ENCODE measurements around the gene ATG2B.
"Not testable (repeated sequence)": the region's sequence is repeated elsewhere in the genome, so short reads cannot be mapped to it uniquely, and the experiment has no call there.

Gene ATG2B

GRCh38 chr14:96380735-96381134 lies 17.6 kb upstream of the ATG2B start:
- no peak for DNase-seq (ENCODE audit: low read depth, low spot score)

GRCh38 chr14:96376093-96376492 lies 13.0 kb upstream of the ATG2B start:
- DNase-seq (ENCODE audit: low read depth, low spot score), result no peak

GRCh38 chr14:96373538-96373937 lies 10.4 kb upstream of the ATG2B start:
- no peak for DNase-seq (ENCODE audit: low read depth, low spot score)

GRCh38 chr14:96370528-96370927 lies 7.4 kb upstream of the ATG2B start:
- DNase-seq (ENCODE audit: low read depth, low spot score), result no peak

- DNase-seq (ENCODE audit: low read depth, low spot score), result peak; percentile 23
Measured at GRCh38 chr14:96368534-96368933, 5.4 kb upstream of the ATG2B start.

GRCh38 chr14:96364962-96365361 lies 1.8 kb upstream of the ATG2B start:
- no peak for DNase-seq (ENCODE audit: low read depth, low spot score)

GRCh38 chr14:96363751-96364336 lies 703 bp upstream of the ATG2B start:
- DNase-seq (ENCODE audit: low read depth, low spot score), result peak; percentile 69

GRCh38 chr14:96362071-96362964 lies 823 bp downstream of the ATG2B start:
- DNase-seq (ENCODE audit: low read depth, low spot score), result peak; percentile 26

GRCh38 chr14:96359959-96360358 lies 3.2 kb downstream of the ATG2B start:
- DNase-seq (ENCODE audit: low read depth, low spot score), result no peak

GRCh38 chr14:96357216-96357615 lies 5.9 kb downstream of the ATG2B start:
- no peak for DNase-seq (ENCODE audit: low read depth, low spot score)

GRCh38 chr14:96354246-96354645 lies 8.9 kb downstream of the ATG2B start:
- DNase-seq (ENCODE audit: low read depth, low spot score), result no peak

GRCh38 chr14:96352708-96353107 lies 10.4 kb downstream of the ATG2B start:
- no peak for DNase-seq (ENCODE audit: low read depth, low spot score)

GRCh38 chr14:96351986-96352385 lies 11.2 kb downstream of the ATG2B start:
- no peak for DNase-seq (ENCODE audit: low read depth, low spot score)

- DNase-seq (ENCODE audit: low read depth, low spot score), result peak; percentile 54
Measured at GRCh38 chr14:96349286-96350075, 13.7 kb downstream of the ATG2B start.

GRCh38 chr14:96347957-96348356 lies 15.2 kb downstream of the ATG2B start:
- DNase-seq (ENCODE audit: low read depth, low spot score), result not testable (repeated sequence)

GRCh38 chr14:96345669-96346068 lies 17.5 kb downstream of the ATG2B start:
- DNase-seq (ENCODE audit: low read depth, low spot score), result no peak

- DNase-seq (ENCODE audit: low read depth, low spot score), result no peak
Measured at GRCh38 chr14:96341323-96341722, 21.8 kb downstream of the ATG2B start.

GRCh38 chr14:96338551-96338950 lies 24.6 kb downstream of the ATG2B start:
- DNase-seq (ENCODE audit: low read depth, low spot score), result no peak

GRCh38 chr14:96324219-96324618 lies 38.9 kb downstream of the ATG2B start:
- DNase-seq (ENCODE audit: low read depth, low spot score), result no peak

- no peak for DNase-seq (ENCODE audit: low read depth, low spot score)
Measured at GRCh38 chr14:96320605-96321004, 42.5 kb downstream of the ATG2B start.

- DNase-seq (ENCODE audit: low read depth, low spot score), result no peak
Measured at GRCh38 chr14:96318836-96319235, 44.3 kb downstream of the ATG2B start.

- DNase-seq (ENCODE audit: low read depth, low spot score), result no peak
Measured at GRCh38 chr14:96316087-96316486, 47.1 kb downstream of the ATG2B start.
